Pancreas (tissue), 10 donors: Measurements from ENCODE around the gene UNC13C. TPM values are rescaled to one million over a fixed set of nuclear protein-coding genes. Genes with fewer than 3 reads are reported as not detected.
A peak's percentile ranks its signal among the peaks of the same experiment; 100 is the strongest.
"Not testable (repeated sequence)": the region's sequence is repeated elsewhere in the genome, so short reads cannot be mapped to it uniquely, and the experiment has no call there.

ENCODE experiments used
- ATAC-seq, 4 donors: fragments of 200-7000 bp; cut with Tn5 transposase; one replicate each; pipeline versions ENCODE4 v1.8.0 to v1.9.1; 2020; ENCODE audit warnings: mild to moderate bottlenecking in 4 of 4, moderate library complexity in 4 of 4
- DNase-seq, 6 donors: peaks; one replicate each; pipeline ENCODE4 v3.0.0-alpha.2; 2020
- FAIRE-seq: peaks from 2 replicates; lab custom pipeline; 2012; peaks lifted over from hg19 to GRCh38; lab: Jason Lieb, UNC
- H3K27ac ChIP-seq, 4 donors: fragments of 200-600 bp; sonication (generic); 1 replicate in 3 of 4; 2 replicates in 1 of 4; pipeline versions ENCODE4 v1.5.0 to v1.8.0; 2020
- H3K27me3 ChIP-seq, 4 donors: fragments of 200-600 bp; one replicate each; pipeline ENCODE4 v1.8.0; 2021
- H3K36me3 ChIP-seq, 3 donors: fragments of 200-600 bp; sonication (generic) in 1 of 3; one replicate each; pipeline versions ENCODE4 v1.5.0 to v1.8.0; 2020 to 2021
- H3K4me1 ChIP-seq, 3 donors: fragments of 200-600 bp; one replicate each; pipeline ENCODE4 v1.8.0; 2021
- H3K4me3 ChIP-seq, 4 donors: fragments of 200-600 bp; sonication (generic) in 2 of 4; one replicate each; pipeline versions ENCODE4 v1.5.0 to v1.8.0; 2020 to 2021
- H3K9me3 ChIP-seq, 4 donors: fragments of 200-600 bp; one replicate each; pipeline ENCODE4 v1.8.0; 2021
- whole genome bisulfite sequencing, 2 donors: extraction: QIAGEN DNeasy Blood & Tissue Kit; methylation state at CpG; one replicate each; pipeline ENCODE4 v1.1.7; 2013; 5-methylcytosine and 5-hydroxymethylcytosine counted together
- intact Hi-C, 3 donors: fragments of 100-400 bp; cut with DNase I; formaldehyde crosslinking; loops; one replicate each; pipeline versions ENCODE4 v1.11.1 to v1.14.2; 2022
- polyA plus RNA-seq, 2 donors: library from polyadenylated mRNA; stranded (reverse); fragments of 200-250 nt; gene quantifications; one replicate each; pipeline ENCODE4 v1.2.3, GENCODE V29; 2013
- total RNA-seq, 6 donors: library from RNA; stranded (reverse); fragmentation: NEBNext Ultra II Directional in 4 of 6; extraction: Animal tissue kit (Norgen Biotek cat#: 25700) in 4 of 6; gene quantifications; one replicate each; pipeline versions ENCODE4 v1.2.1 to v1.2.4, GENCODE V29; 2021 to 2023
- TF ChIP-seq, protein P1 (sequence below), 4 donors: fragments of 200-600 bp; sonication (generic) in 3 of 4; IDR thresholded peaks; one replicate each; pipeline versions ENCODE4 v1.5.0 to v1.8.0; 2021; ENCODE audit warnings: antibody characterized with exemption in 4 of 4
- donor health status: healthy with polysubstance abuse.
- donor health status: DM: no; HTN: no; CAD: no; lungs with moderate emphysema.
- donor health status: DM: no; HTN: no; CAD: no.
- donor health status: control.
- donor health status: control.
- donor health status: Bipolar disorder and iron deficiency.
- donor health status: DM: yes; HTN: yes; CAD: no.
- donor health status: DM: no; HTN: no; CAD: no.
- donor health status: DM: no; HTN: no; CAD: no.
- donor health status: DM: yes; HTN: yes; CAD: no.

UNC13C gene
- total RNA-seq = under 1 TPM in 5 of 6 donors, not detected in 1; 0.03 to 0.38 (median 0.04) TPM
- polyA plus RNA-seq = under 1 TPM in 1 of 2 donors, not detected in 1; under 0.01 TPM

DNA sequence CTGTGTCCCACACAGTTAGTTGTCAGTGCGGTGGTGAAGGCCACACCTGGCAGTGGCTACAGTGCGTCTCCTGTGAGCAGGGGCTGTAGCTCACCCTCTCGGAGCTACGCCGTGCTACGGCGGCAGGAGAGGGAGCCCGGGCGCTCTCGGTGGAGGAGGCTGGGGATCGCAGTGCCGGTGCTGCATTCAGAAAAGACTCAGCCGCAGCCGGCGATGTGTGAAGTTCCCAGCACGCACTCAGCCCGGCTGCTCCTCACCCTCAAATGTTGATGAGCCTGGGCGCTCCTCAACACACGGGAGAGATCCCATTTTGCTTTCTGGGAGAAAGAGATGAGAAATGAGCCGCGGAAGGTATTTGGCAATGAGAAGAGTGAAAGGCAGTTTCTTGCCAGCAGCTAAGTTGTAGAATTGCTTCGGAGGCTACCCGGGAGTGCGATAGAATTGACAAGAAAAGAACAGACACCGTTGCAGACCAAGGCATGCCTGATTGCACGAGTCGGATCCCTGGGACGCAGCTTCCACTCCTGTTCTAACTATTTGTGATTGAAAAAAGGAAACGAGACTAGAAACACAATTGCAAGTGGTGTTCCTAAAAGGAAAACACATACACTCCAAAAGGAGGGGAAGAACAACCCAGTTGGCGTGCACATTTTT is at the start of gene UNC13C:
Gene UNC13C (plus strand): TSS at position 189 of the 654 bp plus-strand sequence. CDS start 34,463 bp downstream, outside the sequence.
- Histone ChIP-seq H3K36me3 (no peaks in the 10 kb centered on the region), H3K4me1 (peaks cover 0 to 4% (median 0%) of the 10 kb centered on the region in 3 donors), H3K4me3 (peak within 1 kb of the TSS in 2 of 4 donors; percentile 25 to 32), H3K27ac (no peak within 1 kb of the TSS), H3K9me3 (no peaks in the 10 kb centered on the region), H3K27me3 (peaks cover 0 to 12% (median 4%) of the 10 kb centered on the region in 4 donors)
- DNase-seq (peak in 5 of 6 donors; percentile 2 to 70 (median 17)), FAIRE-seq (no peak), ATAC-seq (peak; percentile 21 to 77 (median 71))
- intact Hi-C loops = no loop called here
- WGBS, 2 donors = 1 to 3% methylated on average over 30 of the region's 30 CpGs
- TF ChIP-seq, protein P1, sequence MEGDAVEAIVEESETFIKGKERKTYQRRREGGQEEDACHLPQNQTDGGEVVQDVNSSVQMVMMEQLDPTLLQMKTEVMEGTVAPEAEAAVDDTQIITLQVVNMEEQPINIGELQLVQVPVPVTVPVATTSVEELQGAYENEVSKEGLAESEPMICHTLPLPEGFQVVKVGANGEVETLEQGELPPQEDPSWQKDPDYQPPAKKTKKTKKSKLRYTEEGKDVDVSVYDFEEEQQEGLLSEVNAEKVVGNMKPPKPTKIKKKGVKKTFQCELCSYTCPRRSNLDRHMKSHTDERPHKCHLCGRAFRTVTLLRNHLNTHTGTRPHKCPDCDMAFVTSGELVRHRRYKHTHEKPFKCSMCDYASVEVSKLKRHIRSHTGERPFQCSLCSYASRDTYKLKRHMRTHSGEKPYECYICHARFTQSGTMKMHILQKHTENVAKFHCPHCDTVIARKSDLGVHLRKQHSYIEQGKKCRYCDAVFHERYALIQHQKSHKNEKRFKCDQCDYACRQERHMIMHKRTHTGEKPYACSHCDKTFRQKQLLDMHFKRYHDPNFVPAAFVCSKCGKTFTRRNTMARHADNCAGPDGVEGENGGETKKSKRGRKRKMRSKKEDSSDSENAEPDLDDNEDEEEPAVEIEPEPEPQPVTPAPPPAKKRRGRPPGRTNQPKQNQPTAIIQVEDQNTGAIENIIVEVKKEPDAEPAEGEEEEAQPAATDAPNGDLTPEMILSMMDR (IDR thresholded peaks at IDR 0.05) = no peak

DNA sequence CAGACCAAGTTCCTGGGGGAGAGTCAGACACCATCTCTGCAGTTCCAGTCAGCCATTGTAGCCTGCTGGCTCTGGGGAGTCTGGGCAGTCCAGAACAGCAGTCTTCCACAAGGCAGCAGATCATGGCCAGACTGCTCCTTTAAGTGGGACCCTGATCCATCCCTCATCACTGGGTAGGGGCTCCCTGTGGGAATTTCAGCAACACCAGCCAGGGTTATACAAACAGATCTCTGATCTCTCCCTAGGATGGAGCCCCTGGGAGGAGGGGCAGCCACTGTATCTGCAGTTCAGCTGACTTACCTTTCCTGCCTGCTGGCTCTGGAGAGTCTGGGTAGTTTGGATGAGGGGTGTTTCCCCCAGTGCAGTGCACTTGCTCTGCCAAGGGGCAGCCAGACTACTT is 42.1 kb upstream of the UNC13C start:
- Histone ChIP-seq H3K9me3 (no peaks in the 10 kb centered on the region), H3K36me3 (no peaks in the 10 kb centered on the region), H3K27ac (no peak overlapping the region), H3K4me1 (no peaks in the 10 kb centered on the region), H3K4me3 (no peak overlapping the region), H3K27me3 (no peaks in the 10 kb centered on the region)
- ATAC-seq (no peak), DNase-seq (no peak), FAIRE-seq (no peak)
- intact Hi-C loops = no loop called here
- TF ChIP-seq, protein P1 (IDR thresholded peaks at IDR 0.05) = no peak

DNA sequence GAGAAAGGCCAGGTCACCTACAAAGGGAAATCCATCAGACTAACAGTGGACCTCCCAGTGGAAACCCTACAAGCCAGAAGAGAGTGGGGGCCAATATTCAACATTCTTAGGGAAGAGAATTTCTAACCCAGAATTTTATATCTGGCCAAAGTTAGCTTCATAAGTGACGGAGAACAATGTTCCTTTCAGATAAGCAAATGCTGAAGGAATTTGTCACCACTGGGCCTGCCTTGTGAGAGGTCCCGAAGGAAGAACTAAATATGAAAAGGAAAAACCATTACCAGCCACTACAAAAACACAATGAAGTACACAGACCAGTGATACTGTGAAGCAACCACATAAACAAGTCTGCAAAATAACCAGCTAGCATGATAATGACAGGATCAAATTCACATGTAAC is 40.6 kb upstream of the UNC13C start:
- intact Hi-C loops, H3K9me3 ChIP-seq, ATAC-seq, FAIRE-seq, H3K27ac ChIP-seq, H3K27me3 ChIP-seq, H3K4me1 ChIP-seq, H3K36me3 ChIP-seq, DNase-seq, H3K4me3 ChIP-seq: not testable (repeated sequence)
- 70 to 90% methylated on average over 2 of the region's 2 CpGs for WGBS, 2 donors

DNA sequence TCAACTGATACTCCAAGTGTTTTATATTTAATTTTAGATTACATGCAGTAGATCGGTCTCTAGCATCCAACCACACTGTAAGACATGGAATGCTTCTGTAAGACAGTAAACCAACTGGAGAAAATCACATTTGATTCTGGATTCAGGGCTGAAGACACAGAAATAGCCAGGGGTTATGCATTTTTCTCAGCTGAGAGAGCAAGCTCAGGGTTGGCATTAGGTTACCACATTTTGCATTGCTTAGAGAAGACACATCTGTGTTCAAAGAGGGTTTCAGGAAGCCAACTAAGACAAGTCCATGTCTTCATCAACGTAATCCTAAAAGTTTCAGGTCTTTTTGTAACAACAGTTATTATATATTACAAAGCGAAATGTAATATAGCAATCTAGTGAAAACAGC is 27.7 kb upstream of the UNC13C start:
- H3K36me3 ChIP-seq = no peaks in the 10 kb centered on the region
- DNase-seq (no peak), ATAC-seq (no peak), FAIRE-seq (no peak)
- no peaks in the 10 kb centered on the region for H3K27me3 ChIP-seq
- no peaks in the 10 kb centered on the region for H3K9me3 ChIP-seq
- WGBS, 2 donors = 71 to 79% methylated on average over 3 of the region's 3 CpGs
- no peak overlapping the region for H3K4me3 ChIP-seq
- no peak overlapping the region for H3K27ac ChIP-seq
- intact Hi-C loops = no loop called here
- no peaks in the 10 kb centered on the region for H3K4me1 ChIP-seq
- TF ChIP-seq, protein P1 (IDR thresholded peaks at IDR 0.05) = no peak

DNA sequence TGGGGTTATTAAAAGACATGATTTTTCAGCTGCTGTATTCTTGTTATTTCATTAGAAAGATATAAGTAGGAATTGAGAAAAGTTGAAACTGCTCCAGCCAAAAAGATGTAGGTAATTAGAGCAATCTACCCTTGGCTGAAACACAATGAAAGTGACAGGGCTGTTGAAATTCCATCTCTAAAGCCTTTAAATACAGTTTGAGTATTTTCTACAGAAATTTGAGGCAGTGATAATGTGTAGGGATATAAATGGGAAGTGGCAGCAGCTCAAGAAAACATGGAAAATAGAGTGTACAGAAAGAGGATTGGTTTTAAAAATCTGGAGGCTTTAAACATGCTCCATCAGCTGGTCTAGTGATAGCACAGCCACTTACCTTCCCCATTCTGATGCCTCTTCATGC is 22.8 kb upstream of the UNC13C start:
- no peaks in the 10 kb centered on the region for H3K9me3 ChIP-seq
- no peak overlapping the region for H3K27ac ChIP-seq
- no peaks in the 10 kb centered on the region for H3K36me3 ChIP-seq
- no peak for FAIRE-seq
- H3K27me3 ChIP-seq = no peaks in the 10 kb centered on the region
- no peak overlapping the region for H3K4me3 ChIP-seq
- intact Hi-C loops = no loop called here
- no peak for ATAC-seq
- TF ChIP-seq, protein P1 (IDR thresholded peaks at IDR 0.05) = no peak
- no peak for DNase-seq
- H3K4me1 ChIP-seq = no peaks in the 10 kb centered on the region
